Measurements from ENCODE around the gene ZFYVE28. TPM values are rescaled to one million over a fixed set of nuclear protein-coding genes. Genes with fewer than 3 reads are reported as not detected.

Gene ZFYVE28
- total RNA-seq, 2 donors from 2014 or later: 13.8 to 25.6 TPM

DNA sequence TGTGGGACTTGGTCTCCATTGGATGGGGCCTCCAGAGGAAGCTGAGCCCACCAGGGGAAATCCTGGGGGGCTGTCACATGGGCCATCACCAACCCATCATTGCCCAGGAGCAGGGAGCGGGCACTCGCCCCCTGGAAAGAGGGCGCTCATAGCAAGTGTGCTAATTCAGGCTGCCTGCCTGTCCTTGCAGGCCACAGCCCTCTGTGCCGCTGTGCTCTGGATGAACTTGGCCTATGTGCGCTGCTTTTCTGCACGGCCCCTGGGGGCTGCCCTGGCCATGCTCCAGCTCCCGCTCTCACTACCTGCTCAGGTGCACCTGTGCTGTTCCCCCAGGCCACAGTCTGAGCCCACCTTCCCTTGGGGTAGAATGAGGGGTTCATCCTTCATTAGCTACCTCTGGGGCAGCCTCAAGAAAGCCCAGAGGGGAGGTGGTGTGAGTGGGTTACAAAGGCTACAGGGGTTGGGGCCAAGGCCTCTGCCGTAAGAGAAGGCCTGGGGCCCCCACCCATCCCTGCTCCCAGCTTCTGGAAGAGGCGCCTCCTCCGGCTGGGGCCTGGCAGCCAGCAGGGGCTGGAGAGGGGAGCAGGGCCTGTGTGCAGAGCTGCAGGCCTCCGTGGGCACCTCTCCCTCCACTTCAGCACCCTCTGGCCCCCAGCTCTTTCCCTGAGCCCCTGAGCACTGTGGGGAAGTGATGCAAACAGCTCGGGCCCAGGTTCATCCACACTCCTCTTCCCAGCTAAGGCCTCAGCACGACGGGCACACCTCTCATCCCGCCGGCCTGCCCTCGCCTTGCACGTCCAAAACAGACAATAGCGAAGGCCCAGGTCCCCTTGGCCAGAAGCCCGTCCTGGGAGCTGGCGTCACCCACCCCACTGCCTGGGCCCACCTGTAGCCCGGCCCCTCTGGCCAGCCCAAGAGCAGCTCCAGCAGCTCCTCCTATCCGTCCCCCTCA, 9.2 kb upstream of the ZFYVE28 start:
- H3K27me3 Mint-ChIP-seq: peaks cover 6 to 7% of the 10 kb centered on the region in 2 donors
- DNase-seq (ENCODE audit: low spot score) (no peak), ATAC-seq (no peak)
- H3K36me3 Mint-ChIP-seq: no peaks in the 10 kb centered on the region
- no peaks in the 10 kb centered on the region for H3K9me3 Mint-ChIP-seq
- H3K4me1 Mint-ChIP-seq (ENCODE audit: low read depth in 2 of 2): peaks cover 0 to 6% of the 10 kb centered on the region in 2 donors
- H3K27ac Mint-ChIP-seq: no peak overlapping the region
- H3K4me3 Mint-ChIP-seq: no peak overlapping the region

GRCh38 chr4:2426711-2427275, 8.3 kb upstream of the ZFYVE28 start:
- Mint-ChIP-seq H3K27me3 (peaks cover 6 to 7% of the 10 kb centered on the region in 2 donors), H3K4me1 (ENCODE audit: low read depth in 2 of 2) (peaks cover 0 to 6% of the 10 kb centered on the region in 2 donors), H3K36me3 (no peaks in the 10 kb centered on the region), H3K27ac (no peak overlapping the region), H3K4me3 (no peak overlapping the region), H3K9me3 (no peaks in the 10 kb centered on the region)
- ATAC-seq (no peak), DNase-seq (ENCODE audit: low spot score) (no peak)

DNA sequence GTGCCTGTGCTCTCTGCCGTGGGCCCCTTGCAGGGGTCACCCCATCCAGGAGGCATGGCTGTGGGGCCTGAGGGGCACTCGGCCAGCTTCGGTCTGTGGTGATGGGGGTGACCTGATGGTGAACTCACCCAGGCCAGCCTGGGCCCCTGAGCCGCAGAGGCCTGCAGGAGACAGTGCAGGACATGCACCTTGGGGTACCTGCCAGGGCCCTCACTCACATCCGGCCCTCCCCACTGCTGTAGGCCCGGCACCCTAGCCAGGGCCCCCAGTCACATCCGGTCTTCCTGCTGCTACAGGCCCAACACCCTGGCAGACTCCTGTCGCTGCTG, 7.6 kb upstream of the ZFYVE28 start:
- Mint-ChIP-seq H3K27me3 (peaks cover 6 to 7% of the 10 kb centered on the region in 2 donors), H3K9me3 (no peaks in the 10 kb centered on the region), H3K27ac (no peak overlapping the region), H3K4me3 (no peak overlapping the region), H3K4me1 (ENCODE audit: low read depth in 2 of 2) (peaks cover 0 to 6% of the 10 kb centered on the region in 2 donors), H3K36me3 (no peaks in the 10 kb centered on the region)
- no peak for ATAC-seq
- DNase-seq (ENCODE audit: low spot score): no peak

- Mint-ChIP-seq H3K27ac (no peak overlapping the region), H3K9me3 (no peaks in the 10 kb centered on the region), H3K36me3 (no peaks in the 10 kb centered on the region), H3K27me3 (peaks cover 11% of the 10 kb centered on the region in 2 donors), H3K4me3 (no peak overlapping the region), H3K4me1 (ENCODE audit: low read depth in 2 of 2) (peaks cover 0 to 6% of the 10 kb centered on the region in 2 donors)
- ATAC-seq: no peak
- no peak for DNase-seq (ENCODE audit: low spot score)
Observed at GRCh38 chr4:2425386-2426068, 7.1 kb upstream of the ZFYVE28 start.

GRCh38 chr4:2424581-2424980, 6.1 kb upstream of the ZFYVE28 start:
- ATAC-seq (no peak), DNase-seq (ENCODE audit: low spot score) (no peak)
- no peak overlapping the region for H3K27ac Mint-ChIP-seq
- H3K36me3 Mint-ChIP-seq: no peaks in the 10 kb centered on the region
- H3K9me3 Mint-ChIP-seq: no peaks in the 10 kb centered on the region
- no peak overlapping the region for H3K4me3 Mint-ChIP-seq
- H3K27me3 Mint-ChIP-seq: peaks cover 20 to 21% of the 10 kb centered on the region in 2 donors
- H3K4me1 Mint-ChIP-seq (ENCODE audit: low read depth in 2 of 2): peaks cover 8 to 13% of the 10 kb centered on the region in 2 donors

GRCh38 chr4:2423695-2424094, 5.2 kb upstream of the ZFYVE28 start:
- Mint-ChIP-seq H3K27me3 (peaks cover 19 to 22% of the 10 kb centered on the region in 2 donors), H3K36me3 (no peaks in the 10 kb centered on the region), H3K27ac (no peak overlapping the region), H3K4me1 (ENCODE audit: low read depth in 2 of 2) (peaks cover 15 to 16% of the 10 kb centered on the region in 2 donors), H3K9me3 (no peaks in the 10 kb centered on the region), H3K4me3 (no peak overlapping the region)
- no peak for DNase-seq (ENCODE audit: low spot score)
- no peak for ATAC-seq

DNA sequence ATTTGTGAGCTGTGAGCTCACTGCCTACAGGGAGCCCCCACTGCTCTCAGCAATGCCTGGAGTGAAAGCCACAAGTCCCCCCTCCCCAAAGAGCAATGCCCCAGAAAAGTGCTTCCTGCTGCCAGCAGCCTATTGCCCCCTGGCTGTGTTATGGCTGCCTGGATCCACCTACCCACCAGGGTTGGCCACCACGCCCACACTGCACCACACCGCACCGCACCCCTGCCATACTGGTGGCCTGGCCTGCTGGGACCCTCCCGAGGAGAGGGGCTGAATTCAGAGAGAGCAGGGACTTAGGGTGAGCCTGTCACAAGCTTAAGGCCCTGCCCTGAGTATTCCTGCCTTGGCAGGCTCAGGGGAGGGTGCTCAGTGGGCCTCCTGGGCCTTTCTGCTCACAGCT, 4.6 kb upstream of the ZFYVE28 start:
- no peak for DNase-seq (ENCODE audit: low spot score)
- H3K27me3 Mint-ChIP-seq: peaks cover 18 to 20% of the 10 kb centered on the region in 2 donors
- no peaks in the 10 kb centered on the region for H3K36me3 Mint-ChIP-seq
- no peak for ATAC-seq
- no peak overlapping the region for H3K27ac Mint-ChIP-seq
- no peaks in the 10 kb centered on the region for H3K9me3 Mint-ChIP-seq
- no peak overlapping the region for H3K4me3 Mint-ChIP-seq
- H3K4me1 Mint-ChIP-seq (ENCODE audit: low read depth in 2 of 2): peaks cover 14 to 16% of the 10 kb centered on the region in 2 donors

DNA sequence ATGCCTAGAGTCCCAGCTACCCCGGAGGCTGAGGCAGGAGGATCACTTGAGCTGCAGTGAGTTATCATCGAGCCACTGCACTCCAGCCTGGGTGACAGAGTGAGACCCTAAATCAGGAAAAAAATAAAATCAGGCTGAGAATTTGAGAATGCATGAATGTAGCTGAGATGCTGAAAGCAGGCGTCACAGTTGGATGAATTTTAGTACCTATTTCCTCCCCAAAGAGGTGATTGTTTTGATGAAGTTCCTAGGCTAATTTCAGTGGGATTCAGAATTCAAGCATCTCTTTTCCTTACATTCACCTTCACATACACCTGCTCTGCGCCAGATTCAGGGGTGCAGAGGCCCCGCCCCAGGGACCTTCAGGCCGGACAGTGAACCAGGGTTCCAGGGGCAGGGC, 3.5 kb upstream of the ZFYVE28 start:
- no peak for ATAC-seq

DNA sequence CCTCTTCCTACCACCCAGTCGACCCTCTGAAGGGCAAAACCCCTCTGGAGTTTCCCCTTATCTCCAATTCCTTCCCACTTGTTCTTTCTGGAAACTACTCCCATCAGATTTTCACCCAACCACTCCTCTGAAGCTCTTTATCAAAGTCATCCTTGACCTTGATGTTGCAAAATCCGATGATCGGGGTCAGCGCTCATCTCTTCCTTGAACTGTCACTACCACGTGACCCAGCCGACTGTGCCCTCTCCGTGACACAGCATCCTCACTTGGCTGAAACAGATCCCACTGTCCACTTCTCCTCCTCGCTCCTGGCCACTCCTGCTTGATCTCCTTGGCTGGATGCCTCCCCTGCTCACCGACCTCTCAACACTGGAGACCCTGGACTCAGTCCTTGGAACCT, 1.4 kb upstream of the ZFYVE28 start:
- peak overlapping the region; percentile 91 for H3K4me3 Mint-ChIP-seq
- peaks cover 29% of the 10 kb centered on the region in 2 donors for H3K4me1 Mint-ChIP-seq (ENCODE audit: low read depth in 2 of 2)
- DNase-seq (ENCODE audit: low spot score) (no peak), ATAC-seq (no peak)
- H3K27me3 Mint-ChIP-seq: peaks cover 18% of the 10 kb centered on the region in 2 donors
- peak overlapping the region; percentile 10 to 67 for H3K27ac Mint-ChIP-seq
- H3K9me3 Mint-ChIP-seq: no peaks in the 10 kb centered on the region
- H3K36me3 Mint-ChIP-seq: no peaks in the 10 kb centered on the region

More for the DNA sequence above, 3.5 kb upstream of the ZFYVE28 start:
- no peaks in the 10 kb centered on the region for H3K9me3 Mint-ChIP-seq
- DNase-seq (ENCODE audit: low spot score): no peak
- peaks cover 18 to 20% of the 10 kb centered on the region in 2 donors for H3K27me3 Mint-ChIP-seq
- H3K4me1 Mint-ChIP-seq (ENCODE audit: low read depth in 2 of 2): peaks cover 16% of the 10 kb centered on the region in 2 donors
- no peaks in the 10 kb centered on the region for H3K36me3 Mint-ChIP-seq
- H3K4me3 Mint-ChIP-seq: no peak overlapping the region
- H3K27ac Mint-ChIP-seq: no peak overlapping the region

DNA sequence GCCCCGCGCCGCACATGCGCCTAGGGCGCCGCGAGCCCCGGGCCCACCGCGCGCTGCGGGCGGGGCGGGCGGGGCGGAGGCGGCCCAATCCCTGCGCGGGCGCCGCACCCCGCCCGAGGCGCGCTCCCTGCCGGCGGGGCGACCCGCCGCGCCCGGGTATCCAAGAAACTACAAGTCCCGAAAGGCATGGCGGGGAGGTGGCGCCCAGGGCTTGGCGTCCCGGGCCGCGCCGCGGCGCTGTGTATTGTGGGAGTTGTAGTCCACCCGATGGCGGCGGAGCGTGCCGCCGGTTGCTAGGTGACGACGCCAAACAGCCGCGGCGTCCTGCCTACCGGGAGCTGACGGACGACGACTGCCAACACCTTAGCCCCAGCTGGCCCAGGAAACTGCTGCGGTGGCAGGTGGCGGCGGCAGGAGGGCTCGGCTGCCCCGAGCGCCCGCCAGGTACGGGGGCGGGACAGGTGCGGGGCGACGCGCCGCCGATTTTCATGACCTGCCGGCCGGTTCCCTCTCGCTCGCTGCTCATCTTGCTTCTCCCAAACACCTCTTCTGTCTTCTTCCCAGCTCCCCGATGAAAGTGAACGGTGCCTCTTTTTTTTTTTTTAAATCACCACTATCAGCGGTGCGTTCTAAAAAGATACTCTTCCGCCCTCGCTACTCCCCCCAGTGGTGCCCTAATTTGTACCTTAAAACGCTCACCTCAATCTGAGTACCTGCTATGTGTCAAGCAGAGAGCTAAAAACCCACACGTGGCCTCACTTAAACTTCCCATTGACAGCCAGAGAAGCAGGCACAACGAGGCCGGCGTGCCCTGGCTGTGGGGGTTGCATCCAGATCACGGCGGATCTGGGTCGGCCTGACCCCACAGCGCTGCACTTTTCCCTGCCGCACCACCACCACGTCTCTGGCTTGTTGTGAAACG, 466 bp upstream of the ZFYVE28 start, which contains the start of gene CFAP99:
TSS of gene CFAP99 (plus strand) at position 306 of the 922 bp plus-strand sequence.
- ATAC-seq (peak; percentile 97 to 98), DNase-seq (ENCODE audit: low spot score) (peak; percentile 98)
- Mint-ChIP-seq H3K27ac (peak within 1 kb of the TSS; percentile 67 to 83), H3K36me3 (no peaks in the 10 kb centered on the region), H3K9me3 (no peaks in the 10 kb centered on the region), H3K27me3 (peaks cover 15 to 18% of the 10 kb centered on the region in 2 donors), H3K4me3 (peak within 1 kb of the TSS; percentile 91), H3K4me1 (ENCODE audit: low read depth in 2 of 2) (peaks cover 37 to 38% of the 10 kb centered on the region in 2 donors)

DNA sequence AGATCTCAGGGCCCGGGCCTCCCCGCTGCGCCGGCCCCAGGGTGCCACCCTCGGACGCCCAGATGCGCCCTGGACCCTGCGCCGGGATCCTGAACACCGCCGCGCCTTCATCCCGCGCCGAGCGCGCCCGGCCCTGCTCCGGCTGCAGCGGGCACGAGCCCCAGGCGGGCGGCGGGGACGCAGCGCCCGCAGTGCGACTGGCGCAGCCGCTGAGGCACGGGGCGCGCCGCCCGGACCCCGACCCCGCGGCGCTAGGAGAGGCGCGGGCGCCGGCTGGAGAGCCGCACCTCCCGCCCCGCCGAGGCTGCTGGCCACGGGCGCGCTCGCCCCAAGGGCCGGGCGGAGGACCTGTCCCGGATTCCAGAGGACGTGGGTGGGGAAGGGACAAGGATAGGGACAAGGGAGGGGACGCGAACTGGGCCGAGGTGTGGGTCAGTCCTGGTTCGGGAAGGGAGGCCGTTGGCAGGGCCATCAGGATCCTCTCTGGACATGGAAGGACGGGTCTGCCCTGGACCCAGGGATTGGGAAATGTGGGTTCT, 1.1 kb downstream of the ZFYVE28 start:
- Mint-ChIP-seq H3K36me3 (no peaks in the 10 kb centered on the region), H3K9me3 (no peaks in the 10 kb centered on the region), H3K27ac (no peak overlapping the region), H3K4me1 (ENCODE audit: low read depth in 2 of 2) (peaks cover 53% of the 10 kb centered on the region in 2 donors), H3K27me3 (peaks cover 15 to 18% of the 10 kb centered on the region in 2 donors), H3K4me3 (peak overlapping the region; percentile 89)
- no peak for ATAC-seq
- DNase-seq (ENCODE audit: low spot score): no peak

- Mint-ChIP-seq H3K4me1 (ENCODE audit: low read depth in 2 of 2) (peaks cover 58% of the 10 kb centered on the region in 2 donors), H3K27ac (peak overlapping the region; percentile 42 to 88), H3K36me3 (no peaks in the 10 kb centered on the region), H3K4me3 (peak overlapping the region; percentile 68), H3K27me3 (peaks cover 15 to 18% of the 10 kb centered on the region in 2 donors), H3K9me3 (no peaks in the 10 kb centered on the region)
- no peak for DNase-seq (ENCODE audit: low spot score)
- no peak for ATAC-seq
Observed at GRCh38 chr4:2416564-2417225, 1.8 kb downstream of the ZFYVE28 start.

All from natural killer cell treated with Interleukin-12 subunit alpha and Interleukin-12 subunit beta and Interleukin-15 and Interleukin-18, amount 100 ng/mL, for 72 hours (primary cell).